Heart right ventricle (tissue), 16 donors: ENCODE measurements around the gene FAM219A. TPM values are rescaled to one million over a fixed set of nuclear protein-coding genes. Genes with fewer than 3 reads are reported as not detected.

Source experiments
- ATAC-seq, 8 donors: fragments of 200-7000 bp; cut with Tn5 transposase; one replicate each; pipeline ENCODE4 v1.9.1; 2020; ENCODE audit warnings: mild to moderate bottlenecking in 8 of 8, moderate library complexity in 8 of 8, moderate number of reproducible peaks in 1 of 8
- DNase-seq, 2 donors: peaks; one replicate each; pipeline ENCODE4 v3.0.0-alpha.2; 2020
- H3K27ac ChIP-seq, 10 donors: fragments of 200-600 bp; sonication (generic) in 2 of 10; one replicate each; pipeline versions ENCODE4 v1.5.0 to v1.8.0; 2020 to 2022; ENCODE audit warnings: mild to moderate bottlenecking in 3 of 10
- H3K27me3 ChIP-seq, 7 donors: fragments of 200-600 bp; one replicate each; pipeline ENCODE4 v1.8.0; 2021 to 2022; ENCODE audit warnings: mild to moderate bottlenecking in 2 of 7
- H3K36me3 ChIP-seq, 9 donors: fragments of 200-600 bp; sonication (generic) in 1 of 9; one replicate each; pipeline versions ENCODE4 v1.5.0 to v1.8.0; 2020 to 2022; ENCODE audit warnings: mild to moderate bottlenecking in 2 of 9
- H3K4me1 ChIP-seq, 9 donors: fragments of 200-600 bp; sonication (generic) in 1 of 9; one replicate each; pipeline versions ENCODE4 v1.5.0 to v1.8.0; 2020 to 2022; ENCODE audit warnings: mild to moderate bottlenecking in 4 of 9
- H3K4me3 ChIP-seq, 10 donors: fragments of 200-600 bp; sonication (generic) in 2 of 10; one replicate each; pipeline versions ENCODE4 v1.5.0 to v1.8.0; 2020 to 2022; ENCODE audit warnings: mild to moderate bottlenecking in 7 of 10, moderate library complexity in 2 of 10
- H3K9me3 ChIP-seq, 11 donors: fragments of 200-600 bp in 10 of 11; sonication (generic) in 2 of 11; one replicate each; pipeline versions ENCODE4 v1.5.0 to v1.8.0; 2013 to 2022; ENCODE audit warnings: mild to moderate bottlenecking in 2 of 11, control low read depth in 1 of 11, moderate library complexity in 1 of 11
- WGBS, 2 donors: extraction: QIAGEN DNeasy Blood & Tissue Kit; methylation state at CpG; one replicate each; pipeline ENCODE4 v1.1.7; 2013; ENCODE audit warnings: inconsistent platforms in 1 of 2; 5-methylcytosine and 5-hydroxymethylcytosine counted together
- intact Hi-C, 10 donors: fragments of 100-400 bp; cut with DNase I; formaldehyde crosslinking; loops; one replicate each; pipeline versions ENCODE4 v1.11.1 to v1.14.2; 2022
- polyA plus RNA-seq, 2 donors: library from polyadenylated mRNA; stranded (reverse); fragments of 200-250 nt; gene quantifications; one replicate each; pipeline ENCODE4 v1.2.3, GENCODE V29; 2013
- total RNA-seq, 10 donors: library from RNA; stranded (reverse); fragmentation: NEBNext Ultra II Directional in 3 of 10; extraction: Animal tissue kit (Norgen Biotek cat#: 25700) in 3 of 10; gene quantifications; one replicate each; pipeline versions ENCODE4 v1.2.1 to v1.2.4, GENCODE V29; 2021 to 2023
- TF ChIP-seq, protein P1 (sequence below), 9 donors: fragments of 200-600 bp; sonication (generic) in 2 of 9; IDR thresholded peaks; one replicate each; pipeline versions ENCODE4 v1.5.0 to v1.8.0; 2021 to 2022; ENCODE audit warnings: antibody characterized with exemption in 9 of 9, mild to moderate bottlenecking in 5 of 9, moderate library complexity in 1 of 9
- donor health status: Arrhythmogenic right ventricular cardiomyopathy.
- donor health status: ischemic (EF 13 %, LVEDD 7.1; RV severe dilation, severe dysfunction).
- donor health status: healthy with polysubstance abuse.
- donor health status: DM: no; HTN: yes; CAD: no.
- donor health status: DM: no; HTN: no; CAD: no.
- donor health status: ischemic (EF 25% LVEDD 6.9; RV normal size, moderate dysfunction).
- donor health status: ischemic (EF 25% LVEDD 5.7; RV mildly dilated, moderate dysfunction).
- donor health status: healthy.
- donor health status: DM: yes; HTN: yes; CAD: no.
- donor health status: Ischemic cardiomyopathy.
- donor health status: ischemic (EF 35%, LVEDD 5.7; RV mildly dilated, moderate dysfunction).
- donor health status: nonischemic (EF 11% LVEDD 7.7; RV severe dilation, severe dysfunction).
- donor health status: DM: yes; HTN: yes; CAD: no.
- donor health status: PGD.
- donor health status: ischemic (EF 29% LVEDD 5.4; RV normal size, mild dysfunction).
- donor health status: nonischemic (EF 23%, LVEDD 6.1; RV moderate dilation, normal function).

FAM219A gene
- total and polyA plus RNA-seq, 12 donors, result 15.1 to 38.6 (median 25.9) TPM

- DNase-seq (no peak), ATAC-seq (no peak)
- H3K4me1 ChIP-seq, result peaks cover 0 to 4% (median 0%) of the 10 kb centered on the region in 9 donors
- no peak overlapping the region for H3K27ac ChIP-seq
- H3K9me3 ChIP-seq, result no peaks in the 10 kb centered on the region
- no peak overlapping the region for H3K4me3 ChIP-seq
- TF ChIP-seq, protein P1, sequence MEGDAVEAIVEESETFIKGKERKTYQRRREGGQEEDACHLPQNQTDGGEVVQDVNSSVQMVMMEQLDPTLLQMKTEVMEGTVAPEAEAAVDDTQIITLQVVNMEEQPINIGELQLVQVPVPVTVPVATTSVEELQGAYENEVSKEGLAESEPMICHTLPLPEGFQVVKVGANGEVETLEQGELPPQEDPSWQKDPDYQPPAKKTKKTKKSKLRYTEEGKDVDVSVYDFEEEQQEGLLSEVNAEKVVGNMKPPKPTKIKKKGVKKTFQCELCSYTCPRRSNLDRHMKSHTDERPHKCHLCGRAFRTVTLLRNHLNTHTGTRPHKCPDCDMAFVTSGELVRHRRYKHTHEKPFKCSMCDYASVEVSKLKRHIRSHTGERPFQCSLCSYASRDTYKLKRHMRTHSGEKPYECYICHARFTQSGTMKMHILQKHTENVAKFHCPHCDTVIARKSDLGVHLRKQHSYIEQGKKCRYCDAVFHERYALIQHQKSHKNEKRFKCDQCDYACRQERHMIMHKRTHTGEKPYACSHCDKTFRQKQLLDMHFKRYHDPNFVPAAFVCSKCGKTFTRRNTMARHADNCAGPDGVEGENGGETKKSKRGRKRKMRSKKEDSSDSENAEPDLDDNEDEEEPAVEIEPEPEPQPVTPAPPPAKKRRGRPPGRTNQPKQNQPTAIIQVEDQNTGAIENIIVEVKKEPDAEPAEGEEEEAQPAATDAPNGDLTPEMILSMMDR (IDR thresholded peaks at IDR 0.05), result no peak
- WGBS, 2 donors, result 89 to 90% methylated on average over 4 of the region's 4 CpGs
- H3K27me3 ChIP-seq, result peaks cover 0 to 4% (median 0%) of the 10 kb centered on the region in 7 donors
- H3K36me3 ChIP-seq, result no peaks in the 10 kb centered on the region
- intact Hi-C loops, result loop anchor here in 2 of 10 donors (10.0 kb wide), 2 partner anchors 48 to 132 kb away; no protein-coding TSS in a partner anchor
Measured at GRCh38 chr9:34387239-34387638, 71.1 kb downstream of the FAM219A start.

GRCh38 chr9:34386656-34387055 is 71.7 kb downstream of the FAM219A start:
- Histone ChIP-seq H3K36me3 (no peaks in the 10 kb centered on the region), H3K27ac (no peak overlapping the region), H3K9me3 (no peaks in the 10 kb centered on the region), H3K27me3 (peaks cover 0 to 7% (median 0%) of the 10 kb centered on the region in 7 donors), H3K4me3 (no peak overlapping the region), H3K4me1 (peaks cover 0 to 4% (median 0%) of the 10 kb centered on the region in 9 donors)
- intact Hi-C loops, result loop anchor here in 2 of 10 donors (10.0 kb wide), 2 partner anchors 48 to 132 kb away; no protein-coding TSS in a partner anchor
- TF ChIP-seq, protein P1 (IDR thresholded peaks at IDR 0.05), result no peak
- no peak for DNase-seq
- WGBS, 2 donors, result 89 to 95% methylated on average over 3 of the region's 3 CpGs
- no peak for ATAC-seq

- no peaks in the 10 kb centered on the region for H3K9me3 ChIP-seq
- peaks cover 0 to 13% (median 0%) of the 10 kb centered on the region in 7 donors for H3K27me3 ChIP-seq
- H3K27ac ChIP-seq, result no peak overlapping the region
- intact Hi-C loops, result loop anchor here in 2 of 10 donors (10.0 kb wide), 2 partner anchors 49 to 131 kb away; no protein-coding TSS in a partner anchor
- H3K4me3 ChIP-seq, result no peak overlapping the region
- 95 to 97% methylated on average over 6 of the region's 6 CpGs for WGBS, 2 donors
- no peaks in the 10 kb centered on the region for H3K36me3 ChIP-seq
- TF ChIP-seq, protein P1 (IDR thresholded peaks at IDR 0.05), result no peak
- peaks cover 0 to 13% (median 6%) of the 10 kb centered on the region in 9 donors for H3K4me1 ChIP-seq
- no peak for ATAC-seq
- no peak for DNase-seq
Measured at GRCh38 chr9:34385561-34386230, 72.7 kb downstream of the FAM219A start.

DNA sequence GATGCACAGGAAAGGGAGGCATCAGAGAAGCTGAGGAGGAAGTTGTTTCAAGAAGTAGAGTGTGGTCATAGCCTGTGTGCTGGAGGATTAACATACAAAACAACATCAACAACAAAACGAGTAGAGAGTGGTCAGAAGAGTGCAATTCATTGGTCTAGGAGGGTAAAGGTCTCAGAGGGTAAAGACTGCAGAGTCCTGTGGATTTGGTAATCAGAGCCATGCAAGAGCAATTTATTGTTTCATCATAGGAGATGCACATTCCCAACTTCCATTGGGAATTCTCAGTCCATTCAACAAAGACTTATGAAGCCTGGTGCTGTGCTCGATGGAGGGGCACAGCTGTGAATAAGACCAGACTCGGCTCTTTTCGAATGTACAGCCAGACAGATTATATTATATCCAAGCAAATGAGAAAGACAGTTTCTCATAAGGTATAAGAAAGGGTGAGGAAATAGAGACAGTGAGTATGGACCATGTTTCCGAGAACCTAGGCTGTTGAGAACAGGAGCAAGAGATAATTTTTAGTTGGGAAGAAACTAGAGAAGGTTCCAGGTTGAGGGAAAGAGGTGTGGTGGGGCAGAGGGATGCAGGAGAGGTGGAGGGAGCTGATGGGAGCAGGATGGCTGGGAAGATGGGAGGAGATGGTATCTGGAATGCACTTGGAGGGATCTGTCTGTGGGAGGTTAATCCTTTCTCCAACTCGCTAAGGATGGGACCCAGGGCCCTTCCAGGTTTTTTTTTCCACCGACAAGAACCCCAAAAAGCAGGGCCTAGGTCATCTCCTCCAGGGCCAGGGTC is 73.8 kb downstream of the FAM219A start:
- Histone ChIP-seq H3K4me1 (peaks cover 4 to 23% (median 17%) of the 10 kb centered on the region in 9 donors), H3K9me3 (no peaks in the 10 kb centered on the region), H3K27ac (no peak overlapping the region), H3K36me3 (no peaks in the 10 kb centered on the region), H3K27me3 (peaks cover 0 to 13% (median 0%) of the 10 kb centered on the region in 7 donors), H3K4me3 (no peak overlapping the region)
- DNase-seq, result no peak
- TF ChIP-seq, protein P1 (IDR thresholded peaks at IDR 0.05), result no peak
- 79 to 84% methylated on average over 7 of the region's 7 CpGs for WGBS, 2 donors
- intact Hi-C loops, result loop anchor here in 2 of 10 donors (10.0 kb wide), 2 partner anchors 50 to 130 kb away; no protein-coding TSS in a partner anchor
- no peak for ATAC-seq
